GM13977 (cell line): ENCODE data around the gene GALNT14.

Source experiments
- DNase-seq: peaks from one replicate; pipeline ENCODE4 v3.0.0; 2012; ENCODE audit warnings: low spot score
- CTCF ChIP-seq: IDR thresholded peaks from 2 replicates; pipeline ENCODE4 v1.5.1; 2012; ENCODE audit warnings: mild to moderate bottlenecking, control low read depth; ENCODE audit not compliant: insufficient read depth; ENCODE audit errors: extremely low read depth, missing control alignments
- in situ Hi-C: fragments of 300-500 bp; cut with MboI; formaldehyde crosslinking; loops from one replicate; pipeline ENCODE4 v1.12.0; 2022; ENCODE audit warnings: low sequenced_read_pairs, low pct_unique_long_range_greater_than_20kb, mixed read lengths, inconsistent platforms; ENCODE audit not compliant: unreplicated experiment

Gene GALNT14

GRCh38 chr2:31147645-31148044, 9.4 kb upstream of the GALNT14 start:
- DNase-seq: no peak
- in situ Hi-C loops: no loop called here
- TF ChIP-seq CTCF: no peak

GRCh38 chr2:31142110-31142509, 3.9 kb upstream of the GALNT14 start:
- DNase-seq: no peak
- in situ Hi-C loops: no loop called here
- no peak for TF ChIP-seq CTCF

DNA sequence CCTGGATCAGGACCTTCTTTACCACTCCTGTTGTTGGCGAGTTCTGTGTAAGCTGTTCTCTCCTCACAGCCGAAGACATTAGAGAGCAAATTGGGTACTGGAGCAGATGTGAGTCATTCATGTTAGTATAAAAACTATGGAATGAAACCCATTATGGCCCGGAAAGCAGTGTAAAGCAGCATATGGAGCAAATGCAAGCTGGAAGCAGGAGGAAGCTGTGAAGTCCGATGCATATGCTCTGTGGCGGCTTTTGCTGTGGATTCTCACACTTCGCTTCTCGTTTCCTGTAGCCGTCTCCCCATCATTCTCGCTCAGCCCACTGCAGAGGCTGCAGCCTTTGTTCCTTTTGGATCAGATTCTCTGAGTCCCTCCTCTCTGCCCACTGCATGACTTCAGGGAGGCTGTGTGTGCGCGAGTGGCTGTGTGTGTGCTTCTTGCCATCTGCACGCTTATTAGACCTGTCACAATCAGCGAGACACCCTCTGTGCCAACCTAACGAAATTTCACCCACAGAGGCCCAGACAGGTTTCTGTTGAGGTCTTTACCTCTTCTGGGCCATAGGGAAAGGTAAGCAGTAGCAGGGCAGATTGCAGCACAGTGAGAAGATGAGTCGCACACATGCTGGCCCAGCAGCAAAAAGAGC, 3.3 kb upstream of the GALNT14 start:
- no peak for DNase-seq
- no peak for TF ChIP-seq CTCF
- in situ Hi-C loops: no loop called here

DNA sequence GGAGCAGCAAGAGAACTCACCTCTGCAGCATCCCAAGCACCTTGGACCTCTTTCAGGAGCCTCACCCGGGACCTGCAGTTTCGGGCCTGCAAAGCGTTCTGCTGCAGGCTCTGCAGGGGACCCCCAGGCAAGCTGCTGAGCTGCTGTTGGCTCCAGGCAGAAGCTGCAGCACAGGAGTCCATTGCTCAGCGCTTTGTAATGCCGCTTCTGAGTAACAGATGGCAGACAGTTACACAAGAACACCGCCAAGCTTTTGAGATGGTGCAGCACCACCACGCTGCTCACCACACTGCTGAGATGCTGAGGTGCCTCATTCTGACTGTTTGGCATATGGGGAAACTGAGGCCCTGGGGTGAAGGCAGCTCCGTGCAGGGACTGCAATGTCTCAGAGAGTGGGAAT, 1.9 kb upstream of the GALNT14 start:
- in situ Hi-C loops: no loop called here
- DNase-seq: no peak

DNA sequence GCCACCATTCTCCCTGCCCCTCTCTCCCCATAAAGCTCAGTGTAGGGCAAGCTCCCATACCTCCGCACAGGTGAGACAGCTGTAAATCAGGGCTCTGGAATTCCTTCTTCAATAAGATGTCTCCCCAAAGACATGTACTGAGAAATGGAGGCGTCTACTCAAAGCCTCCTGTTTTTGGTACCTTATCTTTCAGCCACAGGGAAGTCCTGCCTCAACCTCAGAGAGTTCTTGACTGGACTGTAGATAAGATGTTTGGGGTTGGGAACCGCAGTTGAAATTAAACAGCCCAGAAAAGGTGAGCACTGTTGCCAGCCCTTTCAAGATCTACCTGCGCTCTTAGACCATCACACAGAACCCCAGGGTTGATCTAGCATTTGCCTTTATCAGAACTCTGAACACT, 1.4 kb upstream of the GALNT14 start:
- DNase-seq: no peak
- no peak for TF ChIP-seq CTCF
- in situ Hi-C loops: no loop called here

More for the DNA sequence above, 1.9 kb upstream of the GALNT14 start:
- TF ChIP-seq CTCF: no peak

DNA sequence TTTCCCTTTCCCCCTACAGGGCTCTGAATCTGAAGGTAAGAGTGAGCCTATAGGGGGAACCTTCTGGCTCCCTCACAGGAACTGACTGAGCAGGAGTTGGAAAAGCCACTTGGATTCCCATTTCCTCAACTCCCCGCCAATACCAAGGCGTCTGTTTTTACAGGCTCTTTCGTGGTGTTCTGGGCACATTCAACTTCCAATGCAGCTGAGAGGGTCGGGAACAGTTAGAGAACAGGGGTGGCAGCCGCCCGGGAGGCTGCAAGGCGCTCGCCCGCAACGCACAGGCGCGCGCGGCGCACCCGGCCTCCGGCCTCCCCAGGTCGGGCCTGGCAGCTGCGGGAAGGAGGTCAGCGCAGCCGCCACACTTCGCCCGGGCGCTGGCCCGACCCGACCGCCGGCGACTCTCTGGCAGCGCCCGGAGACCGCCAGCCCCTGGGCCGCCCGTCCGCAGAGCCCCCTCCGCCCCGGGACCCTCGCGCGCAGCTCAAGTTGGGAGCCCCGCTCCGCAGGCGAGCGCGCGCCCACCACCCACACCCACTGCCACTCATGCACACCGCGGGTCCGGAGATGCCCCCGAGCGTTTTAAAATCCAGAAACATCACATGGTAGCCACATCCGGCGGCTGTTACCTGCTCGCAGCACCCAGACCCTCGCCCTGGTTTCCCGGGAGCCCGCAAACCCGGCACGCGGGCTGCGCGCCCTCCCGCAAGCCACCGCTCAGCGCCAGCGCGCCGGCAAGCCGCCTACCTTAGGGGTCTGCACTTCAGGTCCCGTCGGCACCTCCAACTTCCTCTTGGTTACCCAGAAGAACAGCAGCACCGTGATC, 816 bp downstream of the GALNT14 start:
- DNase-seq: peak; percentile 60
- in situ Hi-C loops: no loop called here
- no peak for TF ChIP-seq CTCF
